Transverse colon (tissue), 4 donors: ENCODE results near the gene THSD7A.

Experiments used
- CTCF ChIP-seq, 5 experiments: fragments of 200-600 bp in 3 of 5; fragments of 450-650 bp in 2 of 5; sonication (generic) in 3 of 5; IDR thresholded peaks; 1 replicate in 2 of 5; 2 replicates in 3 of 5; pipeline ENCODE4 v1.5.1; 2016 to 2017; ENCODE audit warnings: antibody characterized with exemption in 5 of 5, inconsistent platforms in 3 of 5, mild to moderate bottlenecking in 2 of 5, moderate library complexity in 1 of 5
- POLR2AphosphoS5 ChIP-seq, 3 donors: sonication (generic); formaldehyde crosslinking; IDR thresholded peaks; one replicate each; pipeline ENCODE4 v1.6.1; 2016; ENCODE audit warnings: antibody characterized with exemption in 3 of 3

GRCh38 chr7:11456574-11456973 lies 375.4 kb downstream of the THSD7A start:
- TF ChIP-seq CTCF (IDR thresholded peaks at IDR 0.05) (no peak), POLR2AphosphoS5 (IDR thresholded peaks at IDR 0.05) (no peak)
